Thoracic aorta (tissue), 2 donors: Measurements from ENCODE around the gene PCDHGC4. TPM values are rescaled to one million over a fixed set of nuclear protein-coding genes. Genes with fewer than 3 reads are reported as not detected.
A peak's percentile ranks its signal among the peaks of the same experiment; 100 is the strongest.

Experiments used
- ATAC-seq: fragments of 150-250 bp; one replicate; pipeline ENCODE4 v1.8.0; 2017; ENCODE audit warnings: low read depth; ENCODE audit not compliant: insufficient number of reproducible peaks, low FRiP score
- DNase-seq: peaks from one replicate; pipeline ENCODE4 v3.0.0-alpha.2; 2020; ENCODE audit warnings: low spot score
- H3K27ac ChIP-seq, 2 donors: fragments of 200-600 bp; sonication (generic); 1 replicate in 1 of 2; 2 replicates in 1 of 2; pipeline ENCODE4 v1.5.1; 2016; ENCODE audit warnings: mild to moderate bottlenecking in 2 of 2, moderate library complexity in 2 of 2
- H3K27me3 ChIP-seq: fragments of 200-600 bp; sonication (generic); replicated peaks from 2 replicates; pipeline ENCODE4 v1.6.0; 2016; ENCODE audit warnings: mild to moderate bottlenecking; ENCODE audit not compliant: insufficient read depth
- H3K36me3 ChIP-seq: fragments of 200-600 bp; sonication (generic); one replicate; pipeline ENCODE4 v1.5.1; 2016
- H3K4me1 ChIP-seq, 2 donors: fragments of 200-600 bp; sonication (generic); 1 replicate in 1 of 2; 2 replicates in 1 of 2; pipeline versions ENCODE4 v1.5.1 to v1.6.0; 2016; ENCODE audit warnings: low read depth in 2 of 2, mild to moderate bottlenecking in 1 of 2; ENCODE audit not compliant: control insufficient read depth in 1 of 2
- H3K4me3 ChIP-seq: fragments of 200-600 bp; sonication (generic); 2 replicates; pipeline ENCODE4 v1.5.1; 2016; ENCODE audit warnings: mild to moderate bottlenecking
- H3K9me3 ChIP-seq: fragments of 200-600 bp; sonication (generic); 2 replicates; pipeline ENCODE4 v1.5.1; 2016
- CTCF ChIP-seq: fragments of 200-600 bp; sonication (generic); IDR thresholded peaks from one replicate; pipeline ENCODE4 v1.5.1; 2019; ENCODE audit warnings: antibody characterized with exemption
- total RNA-seq, 2 donors: library from RNA; depleted of rRNA; stranded (reverse); fragments of >200 nt; gene quantifications; one replicate each; pipeline versions ENCODE4 v1.1.0 to v1.2.3, GENCODE V29; 2016

PCDHGC4 gene
- total RNA-seq, 2 donors from 2014 or later: 6.4 to 7.9 TPM

GRCh38 chr5:141504216-141504615 lies 19.4 kb downstream of the PCDHGC4 start:
- DNase-seq (no peak), ATAC-seq (no peak)
- no peaks in the 10 kb centered on the region for H3K9me3 ChIP-seq
- peak overlapping the region in 1 of 2 donors; percentile 44 for H3K27ac ChIP-seq
- H3K4me3 ChIP-seq: no peak overlapping the region
- H3K27me3 ChIP-seq: no peaks in the 10 kb centered on the region
- H3K36me3 ChIP-seq: peaks cover 6% of the 10 kb centered on the region
- TF ChIP-seq CTCF: no peak
- H3K4me1 ChIP-seq: peaks cover 19 to 33% of the 10 kb centered on the region in 2 donors

GRCh38 chr5:141506381-141507155 lies 21.7 kb downstream of the PCDHGC4 start:
- ATAC-seq (no peak), DNase-seq (no peak)
- Histone ChIP-seq H3K27ac (peak overlapping the region; percentile 97 to 98), H3K9me3 (no peaks in the 10 kb centered on the region), H3K27me3 (no peaks in the 10 kb centered on the region), H3K4me1 (peaks cover 26 to 45% of the 10 kb centered on the region in 2 donors), H3K36me3 (peaks cover 10% of the 10 kb centered on the region), H3K4me3 (no peak overlapping the region)
- TF ChIP-seq CTCF: no peak

GRCh38 chr5:141507387-141508091 lies 22.7 kb downstream of the PCDHGC4 start:
- Histone ChIP-seq H3K4me3 (no peak overlapping the region), H3K27me3 (no peaks in the 10 kb centered on the region), H3K36me3 (peaks cover 10% of the 10 kb centered on the region), H3K27ac (peak overlapping the region; percentile 97 to 98), H3K9me3 (no peaks in the 10 kb centered on the region), H3K4me1 (peaks cover 26 to 52% of the 10 kb centered on the region in 2 donors)
- no peak for ATAC-seq
- no peak for DNase-seq
- TF ChIP-seq CTCF: no peak

- ATAC-seq: no peak
- Histone ChIP-seq H3K4me3 (peak overlapping the region; percentile 62), H3K27me3 (no peaks in the 10 kb centered on the region), H3K4me1 (peaks cover 29 to 54% of the 10 kb centered on the region in 2 donors), H3K36me3 (peaks cover 4% of the 10 kb centered on the region), H3K27ac (peak overlapping the region; percentile 97 to 98), H3K9me3 (no peaks in the 10 kb centered on the region)
- DNase-seq: no peak
- no peak for TF ChIP-seq CTCF
Measured at GRCh38 chr5:141508440-141508797, 23.6 kb downstream of the PCDHGC4 start.

GRCh38 chr5:141508798-141509611 lies 24.2 kb downstream of the PCDHGC4 start:
- Histone ChIP-seq H3K27me3 (no peaks in the 10 kb centered on the region), H3K4me3 (peak overlapping the region; percentile 62), H3K4me1 (peaks cover 29 to 60% of the 10 kb centered on the region in 2 donors), H3K36me3 (peaks cover 4% of the 10 kb centered on the region), H3K9me3 (no peaks in the 10 kb centered on the region), H3K27ac (peak overlapping the region; percentile 97 to 98)
- DNase-seq (peak; percentile 66), ATAC-seq (peak; percentile 90)
- no peak for TF ChIP-seq CTCF
